IPS DF 6.9 (cell line): Measurements from ENCODE around the gene ATF6.

Source experiments
- DNase-seq: peaks from one replicate; pipeline ENCODE4 v3.0.0-alpha.2; 2013; ENCODE audit warnings: low read depth, low spot score
- H3K27ac ChIP-seq: one replicate; pipeline ENCODE4 v1.5.1; 2013; ENCODE audit warnings: low read length, control low read depth
- H3K27me3 ChIP-seq: 2 replicates; pipeline ENCODE4 v1.6.1; 2013; ENCODE audit warnings: mild to moderate bottlenecking, low read length; ENCODE audit not compliant: control insufficient read depth, insufficient read depth
- H3K36me3 ChIP-seq: 2 replicates; pipeline ENCODE4 v1.6.1; 2013; ENCODE audit warnings: low read length; ENCODE audit not compliant: control insufficient read depth, insufficient read depth
- H3K4me1 ChIP-seq: 2 replicates; pipeline ENCODE4 v1.6.1; 2013; ENCODE audit warnings: low read length; ENCODE audit not compliant: control insufficient read depth, insufficient read depth
- H3K4me3 ChIP-seq: 2 replicates; pipeline ENCODE4 v1.5.1; 2013; ENCODE audit warnings: mild to moderate bottlenecking, low read length
- H3K9me3 ChIP-seq: 2 replicates; pipeline ENCODE4 v1.6.1; 2013; ENCODE audit warnings: low read length, inconsistent platforms; ENCODE audit not compliant: control insufficient read depth, insufficient read depth
- WGBS: extraction: QIAGEN DNeasy Blood & Tissue Kit; methylation state at CpG from one replicate; pipeline ENCODE4 v1.1.7; 2013; ENCODE audit warnings: mixed read lengths, missing lambda C conversion rate; ENCODE audit not compliant: insufficient read length, insufficient coverage; 5-methylcytosine and 5-hydroxymethylcytosine counted together

Gene ATF6

GRCh38 chr1:162006081-162006480 is 240.0 kb downstream of the ATF6 start:
- H3K9me3 ChIP-seq, result no peaks in the 10 kb centered on the region
- no peak overlapping the region for H3K27ac ChIP-seq
- H3K36me3 ChIP-seq, result no peaks in the 10 kb centered on the region
- no peaks in the 10 kb centered on the region for H3K27me3 ChIP-seq
- no peak for DNase-seq
- no CpG with 5 or more reads among the region's 6 CpGs for WGBS
- H3K4me1 ChIP-seq, result no peaks in the 10 kb centered on the region
- no peak overlapping the region for H3K4me3 ChIP-seq

- Histone ChIP-seq H3K36me3 (no peaks in the 10 kb centered on the region), H3K4me3 (no peak overlapping the region), H3K4me1 (no peaks in the 10 kb centered on the region), H3K27ac (no peak overlapping the region), H3K9me3 (no peaks in the 10 kb centered on the region), H3K27me3 (no peaks in the 10 kb centered on the region)
- no CpG with 5 or more reads among the region's 3 CpGs for WGBS
- no peak for DNase-seq
Observed at GRCh38 chr1:162007466-162007865, 241.3 kb downstream of the ATF6 start.

- WGBS, result no CpG with 5 or more reads among the region's 5 CpGs
- no peaks in the 10 kb centered on the region for H3K4me1 ChIP-seq
- H3K4me3 ChIP-seq, result no peak overlapping the region
- no peak overlapping the region for H3K27ac ChIP-seq
- H3K9me3 ChIP-seq, result no peaks in the 10 kb centered on the region
- no peak for DNase-seq
- no peaks in the 10 kb centered on the region for H3K27me3 ChIP-seq
- no peaks in the 10 kb centered on the region for H3K36me3 ChIP-seq
Observed at GRCh38 chr1:162008799-162009198, 242.7 kb downstream of the ATF6 start.

GRCh38 chr1:162009501-162010174 is 243.5 kb downstream of the ATF6 start:
- WGBS, result no CpG with 5 or more reads among the region's 9 CpGs
- Histone ChIP-seq H3K27me3 (no peaks in the 10 kb centered on the region), H3K27ac (no peak overlapping the region), H3K4me3 (no peak overlapping the region), H3K4me1 (no peaks in the 10 kb centered on the region), H3K36me3 (no peaks in the 10 kb centered on the region), H3K9me3 (no peaks in the 10 kb centered on the region)
- DNase-seq, result no peak

GRCh38 chr1:162010175-162010506 is 244.0 kb downstream of the ATF6 start:
- no peak overlapping the region for H3K4me3 ChIP-seq
- H3K4me1 ChIP-seq, result no peaks in the 10 kb centered on the region; the same call in 1 of the 2 replicates
- no peak overlapping the region for H3K27ac ChIP-seq
- no peaks in the 10 kb centered on the region for H3K9me3 ChIP-seq
- WGBS, result no CpG with 5 or more reads among the region's 3 CpGs
- no peak for DNase-seq
- H3K27me3 ChIP-seq, result no peaks in the 10 kb centered on the region
- H3K36me3 ChIP-seq, result no peaks in the 10 kb centered on the region

- H3K36me3 ChIP-seq, result no peaks in the 10 kb centered on the region
- no peak overlapping the region for H3K4me3 ChIP-seq
- H3K9me3 ChIP-seq, result no peaks in the 10 kb centered on the region
- no peak overlapping the region for H3K27ac ChIP-seq
- no peaks in the 10 kb centered on the region; the same call in 1 of the 2 replicates for H3K4me1 ChIP-seq
- no peak for DNase-seq
- no CpG with 5 or more reads among the region's 9 CpGs for WGBS
- H3K27me3 ChIP-seq, result no peaks in the 10 kb centered on the region
Observed at GRCh38 chr1:162011337-162012012, 245.4 kb downstream of the ATF6 start.

- no peaks in the 10 kb centered on the region for H3K27me3 ChIP-seq
- H3K36me3 ChIP-seq, result no peaks in the 10 kb centered on the region
- H3K9me3 ChIP-seq, result no peaks in the 10 kb centered on the region
- no peak overlapping the region for H3K27ac ChIP-seq
- no peak overlapping the region for H3K4me3 ChIP-seq
- no peak for DNase-seq
- no peaks in the 10 kb centered on the region; the same call in 1 of the 2 replicates for H3K4me1 ChIP-seq
Observed at GRCh38 chr1:162013289-162013688, 247.2 kb downstream of the ATF6 start.
